Osteoblast (primary cell): Measurements from ENCODE around the gene PALLD. TPM values are rescaled to one million over a fixed set of nuclear protein-coding genes. Genes with fewer than 3 reads are reported as not detected.
A peak's percentile ranks its signal among the peaks of the same experiment; 100 is the strongest.
"Not testable (repeated sequence)": the region's sequence is repeated elsewhere in the genome, so short reads cannot be mapped to it uniquely, and the experiment has no call there.

Experiments
- DNase-seq: peaks from one replicate; pipeline ENCODE4 v3.0.0; 2011; ENCODE audit warnings: low spot score, mixed read lengths; ENCODE audit not compliant: insufficient read length; ENCODE audit errors: missing footprints
- H2AFZ ChIP-seq: 2 replicates; pipeline ENCODE4 v1.6.0; 2011; ENCODE audit warnings: mild to moderate bottlenecking, low read length
- H3K27ac ChIP-seq: 2 replicates; pipeline ENCODE4 v1.5.1; 2011; ENCODE audit warnings: mild to moderate bottlenecking, low read depth, low read length, moderate library complexity
- H3K27me3 ChIP-seq: 2 replicates; pipeline ENCODE4 v1.6.0; 2012; ENCODE audit warnings: mild to moderate bottlenecking, control low read depth, inconsistent platforms, low read length, moderate library complexity; ENCODE audit not compliant: insufficient read depth
- H3K36me3 ChIP-seq: 2 replicates; pipeline ENCODE4 v1.5.1; 2011; ENCODE audit warnings: mild to moderate bottlenecking, low read length, control low read depth, moderate library complexity; ENCODE audit not compliant: insufficient read depth
- H3K4me1 ChIP-seq: 2 replicates; pipeline ENCODE4 v1.5.1; 2011; ENCODE audit warnings: mild to moderate bottlenecking, low read length, control low read depth, moderate library complexity; ENCODE audit not compliant: insufficient read depth
- H3K4me2 ChIP-seq: 2 replicates; pipeline ENCODE4 v1.6.0; 2011; ENCODE audit warnings: mild to moderate bottlenecking, low read length; ENCODE audit not compliant: insufficient read depth
- H3K4me3 ChIP-seq: fragments of 200-600 bp; sonication (generic); 3 replicates; pipeline ENCODE4 v1.5.1; 2012; ENCODE audit warnings: mild to moderate bottlenecking, low read length, inconsistent platforms; ENCODE audit not compliant: insufficient read depth
- H3K79me2 ChIP-seq: 2 replicates; pipeline ENCODE4 v1.6.0; 2012; ENCODE audit warnings: mild to moderate bottlenecking, low read length, control low read depth, inconsistent platforms; ENCODE audit not compliant: insufficient read depth
- H3K9me3 ChIP-seq: 2 replicates; pipeline ENCODE4 v1.5.1; 2011; ENCODE audit warnings: low read depth, low read length, control low read depth
- H4K20me1 ChIP-seq: 2 replicates; pipeline ENCODE4 v1.6.0; 2012; ENCODE audit warnings: mild to moderate bottlenecking, low read length, control low read depth; ENCODE audit not compliant: insufficient read depth
- CTCF ChIP-seq: IDR thresholded peaks from 2 replicates; pipeline ENCODE4 v1.5.1; 2011; ENCODE audit warnings: mild to moderate bottlenecking, low read depth, low read length, moderate library complexity; ENCODE audit errors: extremely low read depth
- total RNA-seq: library from RNA; depleted of rRNA; stranded (reverse); fragments of >200 nt; gene quantifications from 2 replicates; pipeline ENCODE4 v1.2.3, GENCODE V29; 2012

The PALLD gene
- total RNA-seq, 1 donor = 244 TPM

GRCh38 chr4:168511780-168512489 is 15.1 kb downstream of the PALLD start:
- no peak overlapping the region for H2AFZ ChIP-seq
- no peaks in the 10 kb centered on the region for H3K36me3 ChIP-seq
- no peak overlapping the region for H3K4me2 ChIP-seq
- TF ChIP-seq CTCF = no peak
- H3K27ac ChIP-seq = no peak overlapping the region
- H3K4me3 ChIP-seq = no peak overlapping the region
- H3K9me3 ChIP-seq = no peaks in the 10 kb centered on the region
- no peaks in the 10 kb centered on the region for H3K27me3 ChIP-seq
- no peaks in the 10 kb centered on the region for H4K20me1 ChIP-seq
- DNase-seq = no peak
- H3K4me1 ChIP-seq = peaks cover 16% of the 10 kb centered on the region
- no peaks in the 10 kb centered on the region for H3K79me2 ChIP-seq

GRCh38 chr4:168513826-168514225 is 17.0 kb downstream of the PALLD start:
- peak overlapping the region; percentile 32 for H3K4me2 ChIP-seq

GRCh38 chr4:168514249-168514852 is 17.5 kb downstream of the PALLD start:
- no peaks in the 10 kb centered on the region for H3K27me3 ChIP-seq
- H3K4me2 ChIP-seq = peak overlapping the region; percentile 32
- H3K79me2 ChIP-seq = no peaks in the 10 kb centered on the region
- peaks cover 16% of the 10 kb centered on the region for H3K4me1 ChIP-seq
- H3K27ac ChIP-seq = no peak overlapping the region
- peak; percentile 50 for TF ChIP-seq CTCF
- peak overlapping the region; percentile 58 for H2AFZ ChIP-seq
- no peak overlapping the region for H3K4me3 ChIP-seq
- H3K9me3 ChIP-seq = no peaks in the 10 kb centered on the region
- no peaks in the 10 kb centered on the region for H4K20me1 ChIP-seq
- H3K36me3 ChIP-seq = no peaks in the 10 kb centered on the region
- DNase-seq = no peak

More at GRCh38 chr4:168513826-168514225, 17.0 kb downstream of the PALLD start:
- DNase-seq, H3K27me3 ChIP-seq, H2AFZ ChIP-seq, H3K36me3 ChIP-seq, H3K27ac ChIP-seq, H3K9me3 ChIP-seq, H3K4me3 ChIP-seq, H3K79me2 ChIP-seq, H4K20me1 ChIP-seq: not testable (repeated sequence)
- peaks cover 16% of the 10 kb centered on the region for H3K4me1 ChIP-seq

GRCh38 chr4:168515222-168516011 is 18.6 kb downstream of the PALLD start:
- H3K27ac ChIP-seq = no peak overlapping the region
- peaks cover 11% of the 10 kb centered on the region for H3K4me1 ChIP-seq
- H3K79me2 ChIP-seq = no peaks in the 10 kb centered on the region
- H3K9me3 ChIP-seq = no peaks in the 10 kb centered on the region
- H4K20me1 ChIP-seq = no peaks in the 10 kb centered on the region
- H2AFZ ChIP-seq = peak overlapping the region; percentile 27
- no peak for TF ChIP-seq CTCF
- no peak for DNase-seq
- no peaks in the 10 kb centered on the region for H3K27me3 ChIP-seq
- H3K4me3 ChIP-seq = no peak overlapping the region
- H3K4me2 ChIP-seq = no peak overlapping the region
- H3K36me3 ChIP-seq = no peaks in the 10 kb centered on the region
